Naive thymus-derived CD8-positive, alpha-beta T cell (primary cell): ENCODE data around the gene UBASH3A. TPM values are rescaled to one million over a fixed set of nuclear protein-coding genes. Genes with fewer than 3 reads are reported as not detected.

Experiments
- ATAC-seq, 2 donors: fragments of 150-1000 bp; cut with Tn5 transposase in 1 of 2; sonication (Bioruptor Pico), chemical (Tn5 transposase) in 1 of 2; 1 replicate in 1 of 2; 2 replicates in 1 of 2; pipeline ENCODE4 v1.10.0; 2021; ENCODE audit warnings: mild to moderate bottlenecking in 2 of 2, moderate library complexity in 2 of 2
- POLR2A ChIA-PET: fragments of 350-600 bp; sonication (Branson Sonifier 250); formaldehyde crosslinking; loops from one replicate; lab custom pipeline; 2021; ENCODE audit warnings: antibody characterized with exemption; lab: Charles Lee
- DNase-seq, 10 donors: peaks; one replicate each; pipeline versions ENCODE4 v3.0.0 to v3.0.0-alpha.2; 2020 to 2022
- H3K27ac Mint-ChIP-seq, 10 donors: one replicate each; pipeline ENCODE4 v1.8.0; 2020 to 2022; ENCODE audit warnings: mild to moderate bottlenecking in 10 of 10, mixed read lengths in 10 of 10, moderate library complexity in 4 of 10, inconsistent platforms in 1 of 10
- H3K27me3 Mint-ChIP-seq, 5 donors: one replicate each; pipeline ENCODE4 v1.8.0; 2021 to 2022; ENCODE audit warnings: mixed read lengths in 5 of 5
- H3K36me3 Mint-ChIP-seq, 3 donors: one replicate each; pipeline ENCODE4 v1.8.0; 2020 to 2022; ENCODE audit warnings: mixed read lengths in 3 of 3, mild to moderate bottlenecking in 2 of 3, inconsistent platforms in 1 of 3
- H3K4me1 Mint-ChIP-seq, 4 donors: one replicate each; pipeline ENCODE4 v1.8.0; 2021 to 2022; ENCODE audit warnings: mixed read lengths in 4 of 4
- H3K4me3 Mint-ChIP-seq, 10 donors: one replicate each; pipeline ENCODE4 v1.8.0; 2020 to 2022; ENCODE audit warnings: mild to moderate bottlenecking in 10 of 10, mixed read lengths in 10 of 10, moderate library complexity in 6 of 10, inconsistent platforms in 1 of 10
- H3K9me3 Mint-ChIP-seq, 9 donors: one replicate each; pipeline ENCODE4 v1.8.0; 2020 to 2022; ENCODE audit warnings: mixed read lengths in 9 of 9, mild to moderate bottlenecking in 3 of 9, inconsistent platforms in 1 of 9, moderate library complexity in 1 of 9
- polyA plus RNA-seq, 3 donors: library from polyadenylated mRNA; unstranded; fragments of 300-500 nt; fragmentation: Illumina TruSeq; gene quantifications; one replicate each; pipeline ENCODE4 v1.2.3, GENCODE V29; 2021
- total RNA-seq, 8 experiments: library from RNA in 2 of 8; stranded (reverse) in 2 of 8; gene quantifications; one replicate each; pipeline ENCODE4 v1.2.3 and lab custom pipeline; 2021 to 2026

The UBASH3A gene
- total and polyA plus RNA-seq, 5 experiments from 2014 or later = 32.8 to 99.6 (median 75.3) TPM

DNA sequence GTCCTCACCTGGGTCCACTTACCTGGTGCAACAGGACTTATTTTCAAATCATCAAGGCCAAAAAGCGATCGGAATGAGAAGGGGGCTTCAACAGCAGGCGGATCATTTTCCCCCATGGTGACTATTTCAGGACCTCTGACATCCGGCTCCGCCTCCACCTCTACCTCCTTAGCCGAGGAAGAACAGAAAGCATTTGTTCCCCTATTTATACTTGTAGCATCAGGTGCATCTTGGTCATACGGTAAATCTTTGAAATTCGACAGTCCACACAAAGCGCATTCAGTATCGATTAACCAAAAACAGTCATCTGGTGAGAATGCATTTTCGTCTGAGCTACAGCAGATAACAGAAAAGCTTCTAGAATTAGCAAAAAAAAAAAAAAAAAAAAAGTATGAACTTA, 8.4 kb upstream of the UBASH3A start:
- H3K36me3 Mint-ChIP-seq = no peaks in the 10 kb centered on the region
- peak overlapping the region in 1 of 10 donors; percentile 20 for H3K27ac Mint-ChIP-seq
- POLR2A ChIA-PET = no interaction called here
- no peak for ATAC-seq
- H3K4me1 Mint-ChIP-seq = peaks cover 25 to 63% (median 54%) of the 10 kb centered on the region in 4 donors
- H3K9me3 Mint-ChIP-seq = no peaks in the 10 kb centered on the region
- H3K27me3 Mint-ChIP-seq = no peaks in the 10 kb centered on the region
- H3K4me3 Mint-ChIP-seq = no peak overlapping the region
- no peak for DNase-seq

DNA sequence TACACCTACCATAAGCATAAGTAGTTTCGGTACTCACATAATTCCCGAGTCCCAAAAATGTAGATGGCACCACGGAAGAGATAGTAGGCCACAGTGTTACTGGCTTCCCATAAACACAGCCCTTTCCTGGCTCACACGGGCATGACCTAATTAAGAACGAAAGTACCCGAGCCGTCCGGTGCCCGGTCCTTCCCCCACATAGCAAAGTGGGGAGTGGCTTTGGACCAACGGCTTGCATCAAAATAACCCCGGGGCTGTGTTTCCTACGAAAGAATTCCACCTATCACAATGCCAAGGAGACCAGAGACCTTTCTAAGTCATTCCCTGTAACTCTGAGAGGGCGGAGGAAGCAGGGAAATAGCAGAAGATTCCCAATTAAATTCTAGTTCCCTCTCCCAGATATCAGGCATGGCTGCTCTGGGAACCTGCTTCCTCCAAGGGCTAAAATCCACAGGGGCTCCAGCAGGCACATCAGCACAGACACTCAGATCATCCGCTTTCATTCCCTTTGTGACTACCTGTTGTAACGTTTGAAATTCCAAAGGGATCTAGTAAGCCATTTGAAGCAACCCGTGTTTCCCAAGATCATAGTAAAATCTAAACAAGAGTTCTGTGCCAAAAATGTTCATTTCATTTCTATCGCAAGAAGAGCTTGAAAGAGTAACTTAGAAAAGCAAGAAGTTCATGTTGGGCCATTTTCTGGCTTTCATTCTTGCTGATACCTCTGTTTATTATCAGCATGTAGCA, 7.6 kb upstream of the UBASH3A start, which contains the start of gene TMPRSS3:
Gene TMPRSS3 (minus strand): TSS at position 148 of the 747 bp plus-strand sequence. CDS start 635 bp downstream, outside the sequence.
- no peaks in the 10 kb centered on the region for H3K27me3 Mint-ChIP-seq
- H3K9me3 Mint-ChIP-seq = no peaks in the 10 kb centered on the region
- H3K27ac Mint-ChIP-seq = peak within 1 kb of the TSS in 5 of 10 donors; percentile 7 to 33 (median 25)
- peaks cover 25 to 63% (median 48%) of the 10 kb centered on the region in 4 donors for H3K4me1 Mint-ChIP-seq
- no peak within 1 kb of the TSS for H3K4me3 Mint-ChIP-seq
- POLR2A ChIA-PET = no interaction called here
- no peaks in the 10 kb centered on the region for H3K36me3 Mint-ChIP-seq
- ATAC-seq (no peak), DNase-seq (no peak)

DNA sequence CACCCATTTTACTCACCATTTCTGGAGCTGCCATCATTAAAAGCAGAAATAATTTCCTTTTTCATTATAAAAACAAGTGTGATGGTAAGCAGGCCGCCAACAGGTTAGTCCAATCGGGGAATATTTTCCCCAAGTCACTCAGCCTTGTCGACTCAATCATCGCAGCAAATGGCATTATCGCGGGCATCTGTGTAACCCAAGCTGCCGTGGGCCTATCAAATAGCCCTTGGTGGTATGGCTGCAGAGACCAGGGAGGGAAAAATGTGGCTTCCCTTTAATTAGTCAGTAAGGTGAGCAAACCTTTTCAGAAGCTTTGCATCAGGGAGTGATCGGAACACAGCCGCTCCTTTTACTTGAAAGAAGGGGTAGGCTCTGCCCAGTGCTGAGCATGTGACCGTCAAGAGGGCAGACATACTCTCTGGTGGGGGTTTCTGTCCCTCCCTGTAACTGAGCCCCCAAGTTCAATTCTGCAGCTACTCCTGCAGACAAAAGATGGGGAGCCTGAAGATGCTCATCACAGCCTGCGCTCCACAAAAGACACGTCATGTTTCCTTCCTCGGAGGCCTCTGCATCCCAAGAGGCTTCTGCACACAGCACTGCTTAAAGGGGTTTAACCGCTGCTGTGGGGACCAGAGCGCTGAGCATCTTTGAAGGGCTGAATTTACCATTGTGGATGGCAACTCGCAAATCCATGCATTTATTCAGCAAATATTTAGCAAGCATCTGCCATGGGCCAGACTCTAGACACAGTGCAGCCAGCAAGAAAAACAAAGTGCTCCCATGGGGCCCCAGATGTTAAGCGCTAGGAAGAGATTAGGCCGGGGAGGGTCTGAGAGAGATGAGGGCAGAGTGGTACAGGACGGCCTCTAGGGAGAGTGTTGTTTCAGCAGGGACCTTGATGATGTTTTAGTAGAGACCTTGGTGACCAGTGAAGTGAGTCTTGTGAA, 6.6 kb upstream of the UBASH3A start:
- peaks cover 29 to 62% (median 48%) of the 10 kb centered on the region in 4 donors for H3K4me1 Mint-ChIP-seq
- H3K4me3 Mint-ChIP-seq = peak overlapping the region in 6 of 10 donors; percentile 3 to 55 (median 18)
- H3K27me3 Mint-ChIP-seq = no peaks in the 10 kb centered on the region
- H3K27ac Mint-ChIP-seq = peak overlapping the region; percentile 43 to 88 (median 69)
- DNase-seq (no peak), ATAC-seq (no peak)
- POLR2A ChIA-PET = no interaction called here
- peaks cover 0 to 5% (median 0%) of the 10 kb centered on the region in 3 donors for H3K36me3 Mint-ChIP-seq
- peaks cover 0 to 8% (median 6%) of the 10 kb centered on the region in 9 donors for H3K9me3 Mint-ChIP-seq

DNA sequence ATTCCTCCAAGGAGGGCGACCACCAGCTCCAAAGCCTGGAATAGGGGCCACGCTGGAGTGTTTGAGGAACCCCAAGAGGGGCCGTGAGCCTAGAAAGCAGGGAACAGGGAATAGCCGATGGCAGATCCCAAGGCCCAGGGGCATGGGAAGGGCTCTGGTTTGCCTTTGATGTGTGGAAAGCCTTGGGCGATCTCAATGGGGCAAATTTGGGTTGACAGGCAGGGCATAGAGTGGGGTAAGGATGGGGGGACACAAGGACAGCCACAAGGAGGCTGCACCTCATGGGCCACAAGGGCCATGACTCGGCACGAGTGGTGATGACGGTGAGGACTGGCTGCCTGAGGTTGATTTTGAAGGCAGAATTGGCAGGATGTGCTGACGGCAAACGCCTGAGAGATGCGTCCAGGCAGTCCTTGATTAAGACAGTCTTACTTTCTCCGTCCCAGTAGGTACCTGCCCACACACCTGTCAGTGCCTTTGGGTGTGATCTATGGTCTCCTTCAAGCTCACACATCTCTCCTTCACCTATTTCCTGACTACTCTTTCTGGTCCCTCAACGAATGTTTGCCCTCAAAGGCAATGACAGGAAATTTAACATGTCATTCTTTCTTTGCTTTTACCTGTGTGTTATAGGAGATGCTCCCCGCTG, 5.8 kb upstream of the UBASH3A start:
- ATAC-seq = peak; percentile 25 to 62
- Mint-ChIP-seq H3K27me3 (no peaks in the 10 kb centered on the region), H3K27ac (peak overlapping the region; percentile 45 to 92 (median 70)), H3K9me3 (peaks cover 0 to 9% (median 6%) of the 10 kb centered on the region in 9 donors), H3K36me3 (peaks cover 0 to 5% (median 0%) of the 10 kb centered on the region in 3 donors), H3K4me1 (peaks cover 31 to 61% (median 49%) of the 10 kb centered on the region in 4 donors), H3K4me3 (peak overlapping the region in 7 of 10 donors; percentile 5 to 70 (median 35))
- peak in 4 of 10 donors; percentile 22 to 37 (median 31) for DNase-seq
- POLR2A ChIA-PET = interaction anchor here (0.6 to 9.4 kb wide), 4 partner anchors 10 to 205 kb away, joined by 3 to 273 read pairs (median 4); no protein-coding TSS in a partner anchor

DNA sequence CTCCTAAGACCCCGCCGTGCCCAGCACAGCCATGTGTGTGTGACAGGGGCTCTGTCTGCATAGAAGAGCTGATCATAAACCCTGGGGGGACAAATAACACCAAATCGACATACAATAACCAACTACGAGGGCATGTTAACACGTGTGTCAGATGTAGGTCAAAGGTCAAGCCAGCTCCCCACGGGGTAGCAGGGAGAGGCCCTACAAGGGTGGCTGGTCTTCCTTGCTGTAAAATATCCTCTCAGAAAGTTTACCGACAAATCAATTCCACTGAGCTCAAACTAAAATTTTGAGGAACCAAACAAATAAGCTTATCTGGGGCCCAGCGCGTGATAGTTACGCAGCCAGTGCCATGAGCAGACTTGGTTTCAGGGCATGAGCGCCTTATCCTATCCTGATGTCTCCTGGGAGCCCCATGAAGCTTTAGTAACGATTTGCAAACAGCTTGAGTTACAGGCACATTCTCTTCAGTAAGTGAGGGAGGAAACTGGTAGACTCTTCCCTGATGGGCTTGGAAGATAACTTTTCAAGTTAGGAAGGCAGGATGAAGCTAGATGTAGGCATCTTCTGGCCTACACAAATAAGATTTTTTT, 5.2 kb upstream of the UBASH3A start:
- peaks cover 0 to 5% (median 0%) of the 10 kb centered on the region in 3 donors for H3K36me3 Mint-ChIP-seq
- POLR2A ChIA-PET = interaction anchor here (0.6 to 9.4 kb wide), 6 partner anchors 11 to 205 kb away, joined by 3 to 273 read pairs (median 4); no protein-coding TSS in a partner anchor
- H3K4me1 Mint-ChIP-seq = peaks cover 28 to 60% (median 48%) of the 10 kb centered on the region in 4 donors
- H3K9me3 Mint-ChIP-seq = peaks cover 0 to 9% (median 6%) of the 10 kb centered on the region in 9 donors
- DNase-seq (no peak), ATAC-seq (no peak)
- H3K4me3 Mint-ChIP-seq = peak overlapping the region in 7 of 10 donors; percentile 5 to 70 (median 35)
- peak overlapping the region; percentile 45 to 92 (median 70) for H3K27ac Mint-ChIP-seq
- no peaks in the 10 kb centered on the region for H3K27me3 Mint-ChIP-seq

DNA sequence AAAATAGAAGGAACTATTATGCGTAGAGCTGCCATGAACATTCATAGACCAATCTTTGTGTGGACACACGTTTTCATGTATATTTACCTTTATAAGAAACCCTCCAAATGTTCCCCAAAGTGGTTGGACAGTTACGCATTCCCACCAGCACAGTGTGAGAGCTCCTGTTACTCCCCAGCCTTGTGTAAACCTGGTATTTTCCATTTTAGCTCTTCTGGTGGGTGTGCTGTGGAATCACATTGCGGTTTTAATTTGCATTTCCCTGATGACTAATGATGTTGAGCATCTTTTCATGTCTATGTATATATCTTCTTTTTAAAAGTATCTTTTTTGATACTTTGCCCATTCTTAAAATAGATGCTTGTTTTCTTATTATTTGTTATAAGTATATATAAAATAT, 3.2 kb upstream of the UBASH3A start:
- Mint-ChIP-seq H3K27ac (peak overlapping the region in 5 of 10 donors; percentile 27 to 88 (median 39)), H3K4me3 (no peak overlapping the region), H3K27me3 (no peaks in the 10 kb centered on the region), H3K4me1 (peaks cover 30 to 58% (median 51%) of the 10 kb centered on the region in 4 donors), H3K9me3 (peaks cover 0 to 9% (median 6%) of the 10 kb centered on the region in 9 donors), H3K36me3 (peaks cover 0 to 6% (median under 1%) of the 10 kb centered on the region in 3 donors)
- POLR2A ChIA-PET = interaction anchor here (9.4 kb wide), 1 partner anchor 21 kb away, joined by 273 read pairs; no protein-coding TSS in a partner anchor
- DNase-seq (no peak), ATAC-seq (no peak)

DNA sequence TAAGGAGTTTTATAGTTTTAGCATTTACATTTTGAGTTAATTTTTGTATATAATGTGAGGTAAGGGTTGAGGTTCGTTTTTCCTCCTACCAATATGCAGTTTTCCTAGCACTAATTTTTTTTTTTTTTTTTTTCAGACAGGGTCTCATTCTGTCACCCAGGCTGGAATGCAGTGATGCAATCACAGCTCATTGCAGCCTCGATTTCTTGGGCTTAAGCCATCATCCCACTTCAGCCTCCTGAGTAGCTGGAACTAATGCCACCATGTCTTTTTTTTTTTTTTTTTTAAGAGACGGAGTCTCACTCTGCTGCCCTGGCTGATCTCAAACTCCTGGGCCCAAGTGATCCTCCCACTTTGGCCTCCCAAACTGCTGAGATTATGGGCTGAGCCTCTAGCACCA, 2.5 kb upstream of the UBASH3A start:
- peak overlapping the region in 4 of 10 donors; percentile 15 to 97 (median 78) for H3K27ac Mint-ChIP-seq
- H3K4me3 Mint-ChIP-seq = no peak overlapping the region
- DNase-seq = no peak
- H3K4me1 Mint-ChIP-seq = peaks cover 31 to 60% (median 53%) of the 10 kb centered on the region in 4 donors
- peaks cover 0 to 8% (median 3%) of the 10 kb centered on the region in 3 donors for H3K36me3 Mint-ChIP-seq
- POLR2A ChIA-PET = interaction anchor here (9.4 kb wide), 1 partner anchor 20 kb away, joined by 273 read pairs; no protein-coding TSS in a partner anchor
- no peaks in the 10 kb centered on the region for H3K27me3 Mint-ChIP-seq
- H3K9me3 Mint-ChIP-seq = peaks cover 0 to 9% (median 6%) of the 10 kb centered on the region in 9 donors
- no peak for ATAC-seq

DNA sequence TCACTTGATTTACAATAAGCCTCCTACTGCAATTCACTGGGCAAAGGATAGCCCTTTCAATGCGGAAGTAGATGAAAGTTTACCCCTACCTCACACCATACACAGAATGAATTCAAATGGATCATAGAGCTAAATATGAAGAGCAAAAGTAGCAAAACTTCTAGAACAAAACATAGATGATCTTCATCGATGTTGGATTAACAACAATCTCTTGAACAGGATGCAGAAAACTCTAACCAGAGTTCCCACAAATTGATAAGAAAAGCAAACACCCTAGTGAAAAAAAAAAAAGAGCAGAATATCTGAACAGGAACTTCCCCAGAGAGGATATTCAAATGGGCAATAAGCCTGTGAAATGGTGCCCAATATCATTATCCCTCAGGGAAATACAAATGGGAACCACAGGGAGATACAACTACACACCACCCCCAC, 1.9 kb upstream of the UBASH3A start:
- DNase-seq (no peak), ATAC-seq (no peak)
- Mint-ChIP-seq H3K4me3 (peak overlapping the region in 9 of 10 donors; percentile 18 to 86 (median 45)), H3K27ac (peak overlapping the region in 9 of 10 donors; percentile 27 to 97 (median 77)), H3K36me3 (peaks cover 5 to 15% (median 10%) of the 10 kb centered on the region in 3 donors), H3K27me3 (no peaks in the 10 kb centered on the region), H3K9me3 (peaks cover 0 to 9% (median 6%) of the 10 kb centered on the region in 9 donors), H3K4me1 (peaks cover 37 to 67% (median 59%) of the 10 kb centered on the region in 4 donors)
- POLR2A ChIA-PET = interaction anchor here (9.4 kb wide), 1 partner anchor 19 kb away, joined by 273 read pairs; no protein-coding TSS in a partner anchor

DNA sequence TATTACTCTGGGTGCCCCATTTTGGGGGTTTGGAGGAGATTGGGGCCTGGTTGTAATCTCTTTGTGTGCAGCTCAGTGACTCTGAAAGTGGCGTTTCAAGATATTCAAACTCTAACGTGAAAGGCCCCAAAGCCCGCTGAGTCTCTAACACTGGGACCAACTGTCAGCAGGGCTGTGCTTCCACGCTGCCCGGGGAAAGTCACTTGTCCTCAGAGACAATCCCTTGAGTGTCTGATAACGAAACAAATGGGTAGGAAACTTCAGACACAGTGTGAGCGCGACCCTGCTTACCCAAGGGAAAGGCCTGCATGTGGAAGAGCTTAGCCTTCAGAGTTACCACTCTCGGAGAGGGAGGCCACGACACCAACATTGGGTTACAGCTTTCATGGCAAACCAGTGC, 837 bp downstream of the UBASH3A start:
- peak; percentile 8 to 9 for ATAC-seq
- peak in 2 of 10 donors; percentile 23 to 25 for DNase-seq
- Mint-ChIP-seq H3K27ac (peak overlapping the region; percentile 94 to 99 (median 97)), H3K4me3 (peak overlapping the region; percentile 86 to 99 (median 96)), H3K9me3 (peaks cover 0 to 9% (median 6%) of the 10 kb centered on the region in 9 donors), H3K36me3 (peaks cover 9 to 28% (median 26%) of the 10 kb centered on the region in 3 donors), H3K27me3 (no peaks in the 10 kb centered on the region), H3K4me1 (peaks cover 37 to 64% (median 57%) of the 10 kb centered on the region in 4 donors)
- POLR2A ChIA-PET = interaction anchor here (0.7 to 9.4 kb wide), 17 partner anchors 11 to 342 kb away, joined by 3 to 273 read pairs (median 6); partner anchors contain the start of genes RSPH1 and SLC37A1

DNA sequence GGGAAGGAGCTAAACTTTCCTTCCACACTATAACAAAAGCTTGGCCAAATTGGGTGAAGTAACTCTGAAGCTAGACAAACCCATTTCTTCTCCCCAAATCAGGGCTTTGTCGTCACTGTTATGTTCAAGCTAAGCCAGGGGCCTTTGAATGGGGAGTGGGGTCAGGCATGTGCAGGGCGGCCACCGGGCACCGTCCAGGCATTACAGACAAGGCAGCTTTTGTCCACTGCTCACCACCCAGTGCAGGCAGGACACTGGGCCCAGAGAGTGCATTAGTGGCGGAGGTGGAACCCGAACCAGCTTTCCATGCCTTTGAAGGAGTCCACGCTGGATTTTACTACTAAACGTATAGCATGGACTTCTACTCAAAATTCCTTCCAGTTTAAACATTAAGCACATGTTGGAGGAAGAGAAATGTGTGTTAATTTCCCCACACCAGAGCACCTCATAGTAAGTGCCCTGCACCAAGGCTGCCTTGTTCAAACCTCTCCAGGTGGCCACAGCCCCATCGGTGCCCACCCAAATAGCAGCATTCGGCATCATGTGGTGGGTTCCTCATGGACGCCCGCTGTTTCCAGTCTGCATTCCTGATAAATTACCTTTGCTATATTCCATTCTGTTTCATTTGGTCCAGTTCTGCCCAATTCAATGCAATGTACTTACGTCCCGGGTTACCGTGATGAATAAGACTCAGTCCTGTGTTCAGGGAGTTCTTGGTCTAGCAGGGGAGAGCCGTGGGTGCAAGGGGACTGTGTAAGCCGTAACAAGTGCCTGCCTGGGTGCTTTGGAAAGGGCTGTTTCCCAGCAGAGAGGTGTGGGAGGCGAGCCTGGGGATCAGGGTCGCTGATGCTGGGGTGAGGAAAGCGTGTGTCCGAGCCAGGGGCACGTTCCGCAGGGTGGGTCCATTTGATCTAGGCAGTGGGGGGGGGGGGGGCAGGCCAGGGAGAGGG, 1.6 kb downstream of the UBASH3A start:
- POLR2A ChIA-PET = interaction anchor here (0.7 to 9.4 kb wide), 14 partner anchors 12 to 342 kb away, joined by 3 to 273 read pairs (median 6); partner anchors contain the start of gene RSPH1
- H3K36me3 Mint-ChIP-seq = peaks cover 13 to 31% (median 28%) of the 10 kb centered on the region in 3 donors
- no peaks in the 10 kb centered on the region for H3K27me3 Mint-ChIP-seq
- peaks cover 40 to 68% (median 58%) of the 10 kb centered on the region in 4 donors for H3K4me1 Mint-ChIP-seq
- peak overlapping the region; percentile 94 to 99 (median 97) for H3K27ac Mint-ChIP-seq
- H3K4me3 Mint-ChIP-seq = peak overlapping the region; percentile 86 to 99 (median 96)
- H3K9me3 Mint-ChIP-seq = peaks cover 0 to 9% (median 6%) of the 10 kb centered on the region in 9 donors
- DNase-seq (peak in 1 of 10 donors; percentile 23), ATAC-seq (no peak)
